ENCODE measurements around the gene SARS1. TPM values are rescaled to one million over a fixed set of nuclear protein-coding genes. Genes with fewer than 3 reads are reported as not detected.

The SARS1 gene
- total and polyA plus RNA-seq, 2 of the 13 experiments (the other 11 are each of a cell fraction or from before 2014, with no cell fraction given): 103 to 134 TPM

DNA sequence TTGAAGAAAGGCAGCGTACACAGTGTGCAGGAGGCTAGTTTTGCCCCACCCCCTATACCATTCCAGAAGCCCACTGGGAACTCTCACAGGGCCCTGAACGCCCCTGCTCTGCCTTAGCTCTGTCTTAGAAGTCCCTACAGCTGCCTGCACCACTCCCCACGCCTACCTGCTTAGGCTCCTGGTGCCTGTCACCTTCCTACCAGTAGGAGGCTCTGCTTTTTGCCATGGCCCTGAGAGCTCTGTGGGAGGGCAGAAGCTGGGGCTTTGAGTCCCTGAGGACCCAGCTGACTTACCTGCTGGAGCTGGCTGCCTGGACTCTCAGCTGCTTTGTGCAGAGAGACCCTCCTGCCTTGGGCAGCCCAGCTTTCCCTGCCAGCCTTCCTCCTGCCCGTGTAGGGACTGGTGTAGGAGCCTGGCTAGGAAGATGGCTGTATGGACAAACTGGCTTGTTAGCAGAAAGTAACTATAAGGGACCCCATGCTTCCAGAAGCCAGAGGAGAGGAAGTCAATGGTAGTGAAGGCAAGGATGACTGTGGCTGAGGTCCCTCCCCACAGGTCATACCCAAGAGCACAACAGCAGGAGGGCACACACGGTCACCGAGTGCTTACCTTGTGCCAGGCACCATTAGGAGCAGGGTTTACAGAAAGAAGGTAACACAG is 25.8 kb downstream of the SARS1 start (continued):
- 0 out of 2 replicates have a peak, but pooled peaks have one; percentile 31 for TF ChIP-seq TARDBP (CRISPR knock-in tag; IDR thresholded peaks at IDR 0.05)
- TF ChIP-seq, protein P1, sequence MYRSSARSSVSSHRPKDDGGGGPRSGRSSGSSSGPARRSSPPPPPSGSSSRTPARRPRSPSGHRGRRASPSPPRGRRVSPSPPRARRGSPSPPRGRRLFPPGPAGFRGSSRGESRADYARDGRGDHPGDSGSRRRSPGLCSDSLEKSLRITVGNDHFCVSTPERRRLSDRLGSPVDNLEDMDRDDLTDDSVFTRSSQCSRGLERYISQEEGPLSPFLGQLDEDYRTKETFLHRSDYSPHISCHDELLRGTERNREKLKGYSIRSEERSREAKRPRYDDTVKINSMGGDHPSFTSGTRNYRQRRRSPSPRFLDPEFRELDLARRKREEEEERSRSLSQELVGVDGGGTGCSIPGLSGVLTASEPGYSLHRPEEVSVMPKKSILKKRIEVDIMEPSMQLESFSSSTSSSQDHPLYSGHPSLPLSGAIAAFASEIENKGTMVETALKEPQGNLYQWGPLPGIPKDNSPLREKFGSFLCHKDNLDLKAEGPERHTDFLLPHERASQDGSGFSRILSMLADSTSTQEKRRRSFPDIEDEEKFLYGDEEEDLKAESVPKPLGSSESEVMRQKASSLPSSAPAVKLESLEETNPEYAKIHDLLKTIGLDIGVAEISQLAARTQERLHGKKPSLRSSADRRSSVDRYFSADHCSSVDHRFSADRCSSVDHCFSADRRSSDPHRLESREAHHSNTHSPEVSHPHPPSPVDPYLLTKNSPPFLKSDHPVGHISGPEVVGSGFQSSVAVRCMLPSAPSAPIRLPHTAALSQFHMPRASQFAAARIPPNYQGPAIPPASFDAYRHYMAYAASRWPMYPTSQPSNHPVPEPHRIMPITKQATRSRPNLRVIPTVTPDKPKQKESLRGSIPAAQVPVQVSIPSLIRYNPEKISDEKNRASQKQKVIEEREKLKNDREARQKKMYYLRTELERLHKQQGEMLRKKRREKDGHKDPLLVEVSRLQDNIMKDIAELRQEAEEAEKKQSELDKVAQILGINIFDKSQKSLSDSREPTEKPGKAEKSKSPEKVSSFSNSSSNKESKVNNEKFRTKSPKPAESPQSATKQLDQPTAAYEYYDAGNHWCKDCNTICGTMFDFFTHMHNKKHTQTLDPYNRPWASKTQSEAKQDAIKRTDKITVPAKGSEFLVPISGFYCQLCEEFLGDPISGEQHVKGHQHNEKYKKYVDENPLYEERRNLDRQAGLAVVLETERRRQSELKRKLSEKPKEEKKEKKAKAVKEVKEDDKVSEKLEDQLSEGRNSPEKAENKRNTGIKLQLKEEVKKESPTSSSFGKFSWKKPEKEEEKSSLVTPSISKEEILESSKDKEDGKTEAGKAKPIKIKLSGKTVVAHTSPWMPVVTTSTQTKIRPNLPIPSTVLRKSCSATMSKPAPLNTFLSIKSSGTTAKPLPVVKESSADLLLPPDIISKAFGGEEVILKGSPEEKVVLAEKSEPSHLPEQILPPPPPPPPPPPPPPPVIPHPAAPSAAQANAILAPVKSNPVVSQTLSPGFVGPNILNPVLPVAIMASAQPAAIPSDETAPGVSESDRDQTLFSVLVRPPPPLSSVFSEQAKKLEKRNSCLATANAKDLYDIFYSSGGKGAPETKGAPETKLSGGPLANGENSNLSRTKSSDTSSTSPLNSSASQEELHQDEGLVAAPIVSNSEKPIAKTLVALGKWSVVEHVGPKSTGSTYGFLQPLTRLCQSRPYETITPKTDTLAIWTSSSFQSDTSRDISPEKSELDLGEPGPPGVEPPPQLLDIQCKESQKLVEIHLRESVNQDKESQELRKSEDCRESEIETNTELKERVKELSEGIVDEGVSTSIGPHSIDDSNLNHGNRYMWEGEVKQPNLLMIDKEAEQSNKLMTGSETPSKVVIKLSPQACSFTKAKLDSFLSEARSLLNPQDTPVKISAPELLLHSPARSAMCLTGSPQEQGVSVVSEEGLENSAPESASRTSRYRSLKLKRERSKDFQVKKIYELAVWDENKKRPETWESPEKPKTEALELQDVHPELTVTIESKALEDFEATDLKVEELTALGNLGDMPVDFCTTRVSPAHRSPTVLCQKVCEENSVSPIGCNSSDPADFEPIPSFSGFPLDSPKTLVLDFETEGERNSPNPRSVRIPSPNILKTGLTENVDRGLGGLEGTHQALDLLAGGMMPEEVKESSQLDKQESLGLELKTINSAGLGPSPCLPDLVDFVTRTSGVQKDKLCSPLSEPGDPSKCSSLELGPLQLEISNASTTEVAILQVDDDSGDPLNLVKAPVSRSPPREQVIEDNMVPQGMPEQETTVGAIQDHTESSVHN (CRISPR knock-in tag; IDR thresholded peaks at IDR 0.05): no peak
- no peak for TF ChIP-seq EED (CRISPR knock-in tag; IDR thresholded peaks at IDR 0.05)
- no peak for TF ChIP-seq SRY (CRISPR knock-in tag; IDR thresholded peaks at IDR 0.05)
- 0 out of 2 replicates have a peak, but pooled peaks have one; percentile 32 for TF ChIP-seq ZNF724P (CRISPR knock-in tag; IDR thresholded peaks at IDR 0.05; ENCODE audit: borderline replicate concordance)
- no peak for TF ChIP-seq ZNF263 (CRISPR knock-in tag; IDR thresholded peaks at IDR 0.05)
- TF ChIP-seq, protein P2, sequence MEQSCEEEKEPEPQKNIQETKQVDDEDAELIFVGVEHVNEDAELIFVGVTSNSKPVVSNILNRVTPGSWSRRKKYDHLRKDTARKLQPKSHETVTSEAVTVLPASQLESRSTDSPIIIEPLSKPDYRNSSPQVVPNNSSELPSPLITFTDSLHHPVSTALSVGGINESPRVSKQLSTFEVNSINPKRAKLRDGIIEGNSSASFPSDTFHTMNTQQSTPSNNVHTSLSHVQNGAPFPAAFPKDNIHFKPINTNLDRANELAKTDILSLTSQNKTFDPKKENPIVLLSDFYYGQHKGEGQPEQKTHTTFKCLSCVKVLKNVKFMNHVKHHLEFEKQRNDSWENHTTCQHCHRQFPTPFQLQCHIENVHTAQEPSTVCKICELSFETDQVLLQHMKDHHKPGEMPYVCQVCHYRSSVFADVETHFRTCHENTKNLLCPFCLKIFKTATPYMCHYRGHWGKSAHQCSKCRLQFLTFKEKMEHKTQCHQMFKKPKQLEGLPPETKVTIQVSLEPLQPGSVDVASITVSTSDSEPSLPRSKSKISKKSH (CRISPR knock-in tag; IDR thresholded peaks at IDR 0.05; ENCODE audit: borderline replicate concordance): no peak
- no peak for TF ChIP-seq NFE2 (CRISPR knock-in tag; IDR thresholded peaks at IDR 0.05)
- TF ChIP-seq, protein P3, sequence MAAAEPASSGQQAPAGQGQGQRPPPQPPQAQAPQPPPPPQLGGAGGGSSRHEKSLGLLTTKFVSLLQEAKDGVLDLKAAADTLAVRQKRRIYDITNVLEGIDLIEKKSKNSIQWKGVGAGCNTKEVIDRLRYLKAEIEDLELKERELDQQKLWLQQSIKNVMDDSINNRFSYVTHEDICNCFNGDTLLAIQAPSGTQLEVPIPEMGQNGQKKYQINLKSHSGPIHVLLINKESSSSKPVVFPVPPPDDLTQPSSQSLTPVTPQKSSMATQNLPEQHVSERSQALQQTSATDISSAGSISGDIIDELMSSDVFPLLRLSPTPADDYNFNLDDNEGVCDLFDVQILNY (CRISPR knock-in tag; conservative IDR thresholded peaks at IDR 0.05): no peak
- no peak for TF ChIP-seq ZNF781 (CRISPR knock-in tag; IDR thresholded peaks at IDR 0.05; ENCODE audit: borderline replicate concordance, not compliant biosample characterization)
- TF ChIP-seq, protein P4, sequence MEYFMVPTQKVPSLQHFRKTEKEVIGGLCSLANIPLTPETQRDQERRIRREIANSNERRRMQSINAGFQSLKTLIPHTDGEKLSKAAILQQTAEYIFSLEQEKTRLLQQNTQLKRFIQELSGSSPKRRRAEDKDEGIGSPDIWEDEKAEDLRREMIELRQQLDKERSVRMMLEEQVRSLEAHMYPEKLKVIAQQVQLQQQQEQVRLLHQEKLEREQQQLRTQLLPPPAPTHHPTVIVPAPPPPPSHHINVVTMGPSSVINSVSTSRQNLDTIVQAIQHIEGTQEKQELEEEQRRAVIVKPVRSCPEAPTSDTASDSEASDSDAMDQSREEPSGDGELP (IDR thresholded peaks at IDR 0.05; ENCODE audit: borderline replicate concordance, low read depth): peak; percentile 65; the same call in 1 of the 2 replicates
- TF ChIP-seq IKZF4 (CRISPR knock-in tag; IDR thresholded peaks at IDR 0.05; ENCODE audit: borderline replicate concordance, low read depth, not compliant biosample characterization): no peak
- TF ChIP-seq, protein P5, sequence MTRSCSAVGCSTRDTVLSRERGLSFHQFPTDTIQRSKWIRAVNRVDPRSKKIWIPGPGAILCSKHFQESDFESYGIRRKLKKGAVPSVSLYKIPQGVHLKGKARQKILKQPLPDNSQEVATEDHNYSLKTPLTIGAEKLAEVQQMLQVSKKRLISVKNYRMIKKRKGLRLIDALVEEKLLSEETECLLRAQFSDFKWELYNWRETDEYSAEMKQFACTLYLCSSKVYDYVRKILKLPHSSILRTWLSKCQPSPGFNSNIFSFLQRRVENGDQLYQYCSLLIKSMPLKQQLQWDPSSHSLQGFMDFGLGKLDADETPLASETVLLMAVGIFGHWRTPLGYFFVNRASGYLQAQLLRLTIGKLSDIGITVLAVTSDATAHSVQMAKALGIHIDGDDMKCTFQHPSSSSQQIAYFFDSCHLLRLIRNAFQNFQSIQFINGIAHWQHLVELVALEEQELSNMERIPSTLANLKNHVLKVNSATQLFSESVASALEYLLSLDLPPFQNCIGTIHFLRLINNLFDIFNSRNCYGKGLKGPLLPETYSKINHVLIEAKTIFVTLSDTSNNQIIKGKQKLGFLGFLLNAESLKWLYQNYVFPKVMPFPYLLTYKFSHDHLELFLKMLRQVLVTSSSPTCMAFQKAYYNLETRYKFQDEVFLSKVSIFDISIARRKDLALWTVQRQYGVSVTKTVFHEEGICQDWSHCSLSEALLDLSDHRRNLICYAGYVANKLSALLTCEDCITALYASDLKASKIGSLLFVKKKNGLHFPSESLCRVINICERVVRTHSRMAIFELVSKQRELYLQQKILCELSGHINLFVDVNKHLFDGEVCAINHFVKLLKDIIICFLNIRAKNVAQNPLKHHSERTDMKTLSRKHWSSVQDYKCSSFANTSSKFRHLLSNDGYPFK (CRISPR knock-in tag; IDR thresholded peaks at IDR 0.05; ENCODE audit: borderline replicate concordance): no peak

Measured in HepG2 (cell line).